Measurements from ENCODE around the gene COMMD10. TPM values are rescaled to one million over a fixed set of nuclear protein-coding genes. Genes with fewer than 3 reads are reported as not detected.

The COMMD10 gene
- total RNA-seq, 1 donor from 2014 or later: 46.0 TPM

GRCh38 chr5:116216246-116216645 lies 131.4 kb downstream of the COMMD10 start:
- DNase-seq (ENCODE audit: low spot score): no peak

- no peak for DNase-seq (ENCODE audit: low spot score)
These were observed 140.6 kb downstream of the COMMD10 start for GRCh38 chr5:116225281-116225922.

GRCh38 chr5:116229131-116229689 lies 144.4 kb downstream of the COMMD10 start:
- no peak for DNase-seq (ENCODE audit: low spot score)

GRCh38 chr5:116231288-116231687 lies 146.5 kb downstream of the COMMD10 start:
- DNase-seq (ENCODE audit: low spot score): no peak

- no peak for DNase-seq (ENCODE audit: low spot score)
These were observed 149.9 kb downstream of the COMMD10 start for GRCh38 chr5:116234681-116235080.

- no peak for DNase-seq (ENCODE audit: low spot score)
These were observed 153.2 kb downstream of the COMMD10 start for GRCh38 chr5:116237917-116238500.

- DNase-seq (ENCODE audit: low spot score): peak; percentile 18
These were observed 157.5 kb downstream of the COMMD10 start for GRCh38 chr5:116242343-116242742.

GRCh38 chr5:116248432-116248831 lies 163.6 kb downstream of the COMMD10 start:
- no peak for DNase-seq (ENCODE audit: low spot score)

- no peak for DNase-seq (ENCODE audit: low spot score)
These were observed 164.8 kb downstream of the COMMD10 start for GRCh38 chr5:116249648-116250047.

GRCh38 chr5:116256717-116257116 lies 171.9 kb downstream of the COMMD10 start:
- no peak for DNase-seq (ENCODE audit: low spot score)

- no peak for DNase-seq (ENCODE audit: low spot score)
These were observed 180.6 kb downstream of the COMMD10 start for GRCh38 chr5:116265471-116265870.

GRCh38 chr5:116271446-116272025 lies 186.7 kb downstream of the COMMD10 start:
- no peak for DNase-seq (ENCODE audit: low spot score)

- DNase-seq (ENCODE audit: low spot score): no peak
These were observed 187.6 kb downstream of the COMMD10 start for GRCh38 chr5:116272281-116272941.

GRCh38 chr5:116273448-116274242 lies 188.8 kb downstream of the COMMD10 start:
- DNase-seq (ENCODE audit: low spot score): no peak

- DNase-seq (ENCODE audit: low spot score): no peak
These were observed 189.4 kb downstream of the COMMD10 start for GRCh38 chr5:116274251-116274650.

- no peak for DNase-seq (ENCODE audit: low spot score)
These were observed 190.5 kb downstream of the COMMD10 start for GRCh38 chr5:116275282-116275681.

- DNase-seq (ENCODE audit: low spot score): no peak
These were observed 192.1 kb downstream of the COMMD10 start for GRCh38 chr5:116276952-116277351.

- no peak for DNase-seq (ENCODE audit: low spot score)
These were observed 195.5 kb downstream of the COMMD10 start for GRCh38 chr5:116280149-116280803.

GRCh38 chr5:116281309-116281708 lies 196.5 kb downstream of the COMMD10 start:
- no peak for DNase-seq (ENCODE audit: low spot score)

- no peak for DNase-seq (ENCODE audit: low spot score)
These were observed 203.7 kb downstream of the COMMD10 start for GRCh38 chr5:116288524-116288923.

- DNase-seq (ENCODE audit: low spot score): no peak
These were observed 204.5 kb downstream of the COMMD10 start for GRCh38 chr5:116289276-116289675.

Data from umbilical cord (tissue), 2 donors.